Endothelial cell of umbilical vein (primary cell): ENCODE measurements around the gene CARD10. TPM values are rescaled to one million over a fixed set of nuclear protein-coding genes. Genes with fewer than 3 reads are reported as not detected.

Experiments
- BruUV-seq: library from RNA; stranded (reverse); fragments of 400-500 nt; replicated peaks from 2 replicates; lab custom pipeline; 2021; lab: Mats Ljungman, UMichigan
- CTCF ChIA-PET: fragments of 300-600, 350-600 bp; sonication (Branson Sonifier 250); formaldehyde crosslinking; loops from one replicate; lab custom pipeline; 2021; ENCODE audit warnings: antibody characterized with exemption, inconsistent platforms; lab: Charles Lee
- POLR2A ChIA-PET: fragments of 300-600, 350-600 bp; sonication (Branson Sonifier 250); formaldehyde crosslinking; loops from one replicate; lab custom pipeline; 2021; ENCODE audit warnings: antibody characterized with exemption, inconsistent platforms; lab: Charles Lee
- DNase-seq: peaks from one replicate; pipeline ENCODE4 v3.0.0-alpha.2; 2011; ENCODE audit warnings: low read depth, low spot score
- FAIRE-seq: peaks from 2 replicates; lab custom pipeline; 2011; peaks lifted over from hg19 to GRCh38; lab: Jason Lieb, UNC
- H2AFZ ChIP-seq: 2 replicates; pipeline ENCODE4 v1.6.0; 2012; ENCODE audit warnings: low read depth, low read length, control low read depth, inconsistent platforms
- H3K27ac ChIP-seq: 2 replicates; pipeline ENCODE4 v1.5.1; 2011; ENCODE audit warnings: low read depth, mild to moderate bottlenecking, control low read depth, low read length, moderate library complexity; ENCODE audit not compliant: insufficient read depth
- H3K27me3 ChIP-seq, 2 experiments: 2 replicates each; pipeline versions ENCODE4 v1.6.0 to v1.6.1; 2011; ENCODE audit warnings: low read length in 2 of 2, mixed read lengths in 1 of 2; ENCODE audit not compliant: control insufficient read depth in 2 of 2, insufficient read depth in 2 of 2
- H3K36me3 ChIP-seq, 2 experiments: 2 replicates in 1 of 2; 3 replicates in 1 of 2; pipeline ENCODE4 v1.5.1; 2011; ENCODE audit warnings: low read length in 2 of 2, mild to moderate bottlenecking in 1 of 2, moderate library complexity in 1 of 2; ENCODE audit not compliant: control insufficient read depth in 2 of 2, insufficient read depth in 2 of 2; ENCODE audit errors: extremely low read depth in 1 of 2
- H3K4me1 ChIP-seq: 3 replicates; pipeline ENCODE4 v1.5.1; 2011; ENCODE audit warnings: mild to moderate bottlenecking, low read length; ENCODE audit not compliant: control insufficient read depth, insufficient read depth; ENCODE audit errors: extremely low read depth
- H3K4me2 ChIP-seq: 2 replicates; pipeline ENCODE4 v1.6.1; 2011; ENCODE audit warnings: low read length, control low read depth, mixed read lengths; ENCODE audit not compliant: insufficient read depth
- H3K4me3 ChIP-seq, 3 experiments: fragments of 200-600 bp in 1 of 3; sonication (generic), shearing (Covaris generic) in 1 of 3; replicated peaks in 1 of 3; 2 replicates each; pipeline ENCODE4 v1.5.1; 2011 to 2016; ENCODE audit warnings: control low read depth in 3 of 3, low read length in 3 of 3, mild to moderate bottlenecking in 2 of 3, inconsistent platforms in 1 of 3, low read depth in 1 of 3, moderate library complexity in 1 of 3; ENCODE audit not compliant: insufficient read depth in 1 of 3
- H3K79me2 ChIP-seq: 2 replicates; pipeline ENCODE4 v1.6.0; 2012; ENCODE audit warnings: low read length, inconsistent platforms; ENCODE audit not compliant: control insufficient read depth, insufficient read depth
- H3K9ac ChIP-seq: replicated peaks from 2 replicates; pipeline ENCODE3; 2011; ENCODE audit warnings: low read length, control low read depth; ENCODE audit not compliant: insufficient read depth; ENCODE audit errors: extremely low read depth
- H3K9me1 ChIP-seq: replicated peaks from 3 replicates; pipeline ENCODE4 v1.6.0; 2011; ENCODE audit warnings: mild to moderate bottlenecking, low read length; ENCODE audit not compliant: control insufficient read depth, insufficient read depth; ENCODE audit errors: extremely low read depth
- H3K9me3 ChIP-seq: replicated peaks from 2 replicates; pipeline ENCODE4 v1.5.1; 2012; ENCODE audit warnings: low read length, inconsistent platforms; ENCODE audit not compliant: control insufficient read depth, insufficient read depth
- H4K20me1 ChIP-seq: replicated peaks from 2 replicates; pipeline ENCODE3; 2011; ENCODE audit warnings: mild to moderate bottlenecking, low read length; ENCODE audit not compliant: control insufficient read depth, insufficient read depth; ENCODE audit errors: extremely low read depth
- EZH2 ChIP-seq: IDR thresholded peaks from 2 replicates; pipeline ENCODE4 v1.6.1; 2012; ENCODE audit warnings: borderline replicate concordance, low read depth, mild to moderate bottlenecking, moderate library complexity, low read length, inconsistent platforms; ENCODE audit not compliant: severe bottlenecking
- FOS ChIP-seq: IDR thresholded peaks from 2 replicates; pipeline ENCODE4 v1.6.1; 2011; ENCODE audit warnings: mild to moderate bottlenecking, low read length, moderate library complexity, borderline replicate concordance; ENCODE audit not compliant: insufficient read depth
- GATA2 ChIP-seq: IDR thresholded peaks from 2 replicates; pipeline ENCODE4 v1.7.0; 2011; ENCODE audit warnings: low read depth, mild to moderate bottlenecking, moderate library complexity, mixed read lengths, low read length; ENCODE audit not compliant: insufficient read length, insufficient read depth
- JUN ChIP-seq: IDR thresholded peaks from 2 replicates; pipeline ENCODE4 v1.6.1; 2011; ENCODE audit warnings: borderline replicate concordance, low read depth; ENCODE audit not compliant: insufficient read length, insufficient read depth
- MYC ChIP-seq: IDR thresholded peaks from one replicate; pipeline ENCODE4 v1.6.1; 2011; ENCODE audit warnings: mild to moderate bottlenecking, low read depth, low read length
- POLR2A ChIP-seq: IDR thresholded peaks from 2 replicates; pipeline ENCODE4 v1.6.1; 2012; ENCODE audit warnings: low read depth, mild to moderate bottlenecking, control low read depth, low read length
- POLR2AphosphoS5 ChIP-seq: IDR thresholded peaks from 2 replicates; pipeline ENCODE4 v1.6.1; 2012; ENCODE audit warnings: low read depth, mild to moderate bottlenecking, control low read depth, low read length, moderate library complexity; ENCODE audit not compliant: insufficient read depth
- dilution Hi-C: fragments of 300-500 bp; cut with MboI; formaldehyde crosslinking; loops from one replicate; pipeline ENCODE4 v1.15.0; 2019; ENCODE audit warnings: low sequenced_read_pairs; ENCODE audit not compliant: extremely low pct_ligation_motif_present
- intact Hi-C: fragments of 100-400 bp; cut with micrococcal nuclease; formaldehyde crosslinking; loops from one replicate; pipeline ENCODE4 v1.10.0; 2022
- polyA plus RNA-seq, 4 experiments: library from polyadenylated mRNA; depleted of rRNA in 3 of 4; stranded (reverse) in 3 of 4; unstranded in 1 of 4; fragments of >200 nt; gene quantifications; 2 replicates each; pipeline versions ENCODE4 v1.2.1 to v1.2.3, GENCODE V29; 2011 to 2012; ENCODE audit warnings: missing spikeins in 1 of 4
- total RNA-seq: library from RNA; stranded (reverse); gene quantifications from 2 replicates; pipeline ENCODE4 v1.2.3, GENCODE V29; 2021
- TF ChIP-seq, protein P1 (sequence below), 2 donors: IDR thresholded peaks; 1 replicate in 1 of 2; 2 replicates in 1 of 2; pipeline ENCODE4 v1.5.1; 2011; ENCODE audit warnings: low read length in 2 of 2, mild to moderate bottlenecking in 2 of 2, moderate library complexity in 2 of 2, control low read depth in 1 of 2, inconsistent platforms in 1 of 2, low read depth in 1 of 2; ENCODE audit not compliant: insufficient read depth in 1 of 2; ENCODE audit errors: extremely low read depth in 1 of 2
- TF ChIP-seq, protein P2 (sequence below): IDR thresholded peaks from 2 replicates; pipeline ENCODE4 v1.6.1; 2011; ENCODE audit not compliant: insufficient read depth, insufficient read length

The CARD10 gene
- total and polyA plus RNA-seq, 2 donors (not counting 3 experiments of a cell fraction or from before 2014, with no cell fraction given), result 36.1 to 39.5 TPM

DNA sequence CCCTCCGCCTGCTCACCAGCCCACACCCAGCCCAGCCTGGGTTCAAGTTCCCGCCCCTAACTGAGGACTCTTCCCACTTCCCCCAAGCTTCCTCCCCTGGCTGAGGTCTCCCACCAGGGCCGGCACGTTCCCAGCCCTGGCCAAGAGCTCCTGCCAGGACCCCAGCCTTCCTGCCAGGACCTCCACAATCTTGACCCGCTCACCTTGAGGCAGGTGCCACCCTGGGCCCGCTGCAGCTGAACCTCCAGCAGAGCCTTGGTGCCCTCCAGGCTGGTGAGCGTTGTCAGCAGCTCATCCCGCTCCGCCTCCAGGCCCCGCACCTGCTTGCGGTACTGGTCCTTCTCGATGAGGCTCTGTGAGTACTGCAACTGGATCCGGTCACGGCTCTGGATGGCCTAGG lies 13.2 kb downstream of the CARD10 start:
- no peaks in the 10 kb centered on the region for H3K9me3 ChIP-seq
- H3K27me3 ChIP-seq, result no peaks in the 10 kb centered on the region
- peaks cover 2 to 29% of the 10 kb centered on the region in 2 experiments for H3K36me3 ChIP-seq
- dilution Hi-C loops, result no loop called here
- H3K4me2 ChIP-seq, result no peak overlapping the region
- FAIRE-seq (no peak), DNase-seq (no peak)
- intact Hi-C loops, result no loop called here
- TF ChIP-seq FOS, result no peak
- no peak for TF ChIP-seq MYC
- BruUV-seq, result no TSS peak
- no peaks in the 10 kb centered on the region for H4K20me1 ChIP-seq
- H2AFZ ChIP-seq, result no peak overlapping the region
- no peaks in the 10 kb centered on the region for H3K9me1 ChIP-seq
- peaks cover 2% of the 10 kb centered on the region for H3K79me2 ChIP-seq
- POLR2A ChIA-PET, result interaction anchor here (0.6 kb wide), 1 partner anchor 111 kb away, joined by 3 read pairs; no protein-coding TSS in a partner anchor
- H3K27ac ChIP-seq, result no peak overlapping the region
- CTCF ChIA-PET, result interaction anchor here (1.3 to 1.8 kb wide), 3 partner anchors 20 to 33 kb away, joined by 3 to 5 read pairs (median 4); partner anchors contain the start of gene MFNG
- no peak overlapping the region for H3K9ac ChIP-seq
- peaks cover 39% of the 10 kb centered on the region for H3K4me1 ChIP-seq
- H3K4me3 ChIP-seq, result no peak overlapping the region

DNA sequence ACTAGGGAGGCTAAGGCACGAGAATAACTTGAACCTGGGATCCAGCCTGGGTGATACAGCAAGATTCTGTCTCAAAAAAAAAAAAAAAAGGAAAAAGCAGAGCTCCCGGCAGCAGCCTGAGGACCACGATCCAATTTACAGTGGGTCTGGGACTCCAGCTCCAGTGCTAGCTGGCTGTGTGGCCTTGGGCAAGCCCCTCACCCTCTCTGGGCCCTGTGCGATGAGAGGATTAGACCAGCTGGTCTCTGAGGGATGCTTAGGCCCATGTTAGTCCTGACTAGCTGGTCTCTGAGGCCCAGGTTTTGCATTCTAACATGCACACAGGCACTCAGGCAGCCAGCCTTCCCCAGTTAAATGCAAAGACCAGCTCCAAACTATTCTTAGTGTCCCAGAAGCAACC lies 13.7 kb downstream of the CARD10 start:
- ChIA-PET CTCF (interaction anchor here (1.3 to 1.8 kb wide), 3 partner anchors 20 to 33 kb away, joined by 3 to 5 read pairs (median 4); partner anchors contain the start of gene MFNG), POLR2A (interaction anchor here (0.6 kb wide), 1 partner anchor 111 kb away, joined by 3 read pairs; no protein-coding TSS in a partner anchor)
- no peak overlapping the region for H3K27ac ChIP-seq
- DNase-seq (no peak), FAIRE-seq (no peak)
- no peak overlapping the region for H3K9ac ChIP-seq
- H4K20me1 ChIP-seq, result no peaks in the 10 kb centered on the region
- no peaks in the 10 kb centered on the region for H3K27me3 ChIP-seq
- peaks cover 2% of the 10 kb centered on the region for H3K79me2 ChIP-seq
- dilution Hi-C loops (no loop called here), intact Hi-C loops (no loop called here)
- H2AFZ ChIP-seq, result no peak overlapping the region
- BruUV-seq, result no TSS peak
- H3K9me3 ChIP-seq, result no peaks in the 10 kb centered on the region
- H3K36me3 ChIP-seq, result peaks cover 2 to 29% of the 10 kb centered on the region in 2 experiments
- H3K4me2 ChIP-seq, result no peak overlapping the region
- H3K4me1 ChIP-seq, result peaks cover 43% of the 10 kb centered on the region
- H3K4me3 ChIP-seq, result no peak overlapping the region
- TF ChIP-seq MYC (no peak), JUN (no peak), FOS (no peak), POLR2AphosphoS5 (no peak), POLR2A (no peak), GATA2 (no peak), EZH2 (no peak)
- TF ChIP-seq, protein P1, sequence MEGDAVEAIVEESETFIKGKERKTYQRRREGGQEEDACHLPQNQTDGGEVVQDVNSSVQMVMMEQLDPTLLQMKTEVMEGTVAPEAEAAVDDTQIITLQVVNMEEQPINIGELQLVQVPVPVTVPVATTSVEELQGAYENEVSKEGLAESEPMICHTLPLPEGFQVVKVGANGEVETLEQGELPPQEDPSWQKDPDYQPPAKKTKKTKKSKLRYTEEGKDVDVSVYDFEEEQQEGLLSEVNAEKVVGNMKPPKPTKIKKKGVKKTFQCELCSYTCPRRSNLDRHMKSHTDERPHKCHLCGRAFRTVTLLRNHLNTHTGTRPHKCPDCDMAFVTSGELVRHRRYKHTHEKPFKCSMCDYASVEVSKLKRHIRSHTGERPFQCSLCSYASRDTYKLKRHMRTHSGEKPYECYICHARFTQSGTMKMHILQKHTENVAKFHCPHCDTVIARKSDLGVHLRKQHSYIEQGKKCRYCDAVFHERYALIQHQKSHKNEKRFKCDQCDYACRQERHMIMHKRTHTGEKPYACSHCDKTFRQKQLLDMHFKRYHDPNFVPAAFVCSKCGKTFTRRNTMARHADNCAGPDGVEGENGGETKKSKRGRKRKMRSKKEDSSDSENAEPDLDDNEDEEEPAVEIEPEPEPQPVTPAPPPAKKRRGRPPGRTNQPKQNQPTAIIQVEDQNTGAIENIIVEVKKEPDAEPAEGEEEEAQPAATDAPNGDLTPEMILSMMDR (IDR thresholded peaks at IDR 0.05; ENCODE audit: extremely low read depth in 1 of 2, insufficient read depth in 1 of 2, low read depth in 1 of 2, low read length in 2 of 2), result no peak
- TF ChIP-seq, protein P2, sequence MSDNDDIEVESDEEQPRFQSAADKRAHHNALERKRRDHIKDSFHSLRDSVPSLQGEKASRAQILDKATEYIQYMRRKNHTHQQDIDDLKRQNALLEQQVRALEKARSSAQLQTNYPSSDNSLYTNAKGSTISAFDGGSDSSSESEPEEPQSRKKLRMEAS, result no peak
- no peaks in the 10 kb centered on the region for H3K9me1 ChIP-seq
